IMR-90 (cell line): ENCODE measurements around the gene PTX4. TPM values are rescaled to one million over a fixed set of nuclear protein-coding genes. Genes with fewer than 3 reads are reported as not detected.

Experiments
- ATAC-seq: fragments of 200-7000 bp; cut with Tn5 transposase; 2 replicates; pipeline ENCODE4 v1.9.1; 2020; ENCODE audit warnings: low read depth, mild to moderate bottlenecking, moderate library complexity
- BruUV-seq: library from RNA; stranded (reverse); fragments of 400-500 nt; replicated peaks from 2 replicates; lab custom pipeline; 2021; lab: Mats Ljungman, UMichigan
- CTCF ChIA-PET: fragments of 300-600 bp; formaldehyde crosslinking; extraction: SDS; loops from one replicate; lab custom pipeline; 2021; ENCODE audit warnings: antibody characterized with exemption; lab: Yijun Ruan, JAX
- POLR2A ChIA-PET: fragments of 300-600 bp; sonication (Branson Sonifier 250); formaldehyde crosslinking; loops from one replicate; lab custom pipeline; 2022; ENCODE audit warnings: antibody characterized with exemption; ENCODE audit not compliant: unreplicated experiment; lab: Charles Lee
- DNase-seq: peaks from one replicate; pipeline ENCODE4 v3.0.0; 2013
- H2AFZ ChIP-seq: replicated peaks from 2 replicates; pipeline ENCODE3; 2013; ENCODE audit warnings: low read length, mild to moderate bottlenecking; ENCODE audit not compliant: poor library complexity
- H2AK5ac ChIP-seq: 2 replicates; pipeline ENCODE4 v1.6.1; 2013; ENCODE audit warnings: low read depth, low read length, inconsistent platforms
- H2AK9ac ChIP-seq: replicated peaks from 2 replicates; pipeline ENCODE3; 2013; ENCODE audit warnings: mild to moderate bottlenecking, low read depth, low read length, moderate library complexity; ENCODE audit not compliant: poor library complexity
- H2BK120ac ChIP-seq: 2 replicates; pipeline ENCODE4 v1.6.1; 2013; ENCODE audit warnings: low read depth, low read length, inconsistent platforms
- H2BK15ac ChIP-seq: 3 replicates; pipeline ENCODE4 v1.6.1; 2013; ENCODE audit warnings: low read depth, low read length, inconsistent platforms
- H2BK20ac ChIP-seq: 2 replicates; pipeline ENCODE4 v1.6.1; 2013; ENCODE audit warnings: low read depth, mild to moderate bottlenecking, inconsistent platforms, low read length, moderate library complexity
- H2BK5ac ChIP-seq: 2 replicates; pipeline ENCODE4 v1.6.1; 2013; ENCODE audit warnings: mild to moderate bottlenecking, low read depth, low read length, inconsistent platforms; ENCODE audit not compliant: poor library complexity, severe bottlenecking
- H3K14ac ChIP-seq: replicated peaks from 2 replicates; pipeline ENCODE4 v1.6.1; 2013; ENCODE audit warnings: low read depth, low read length, inconsistent platforms
- H3K18ac ChIP-seq: 2 replicates; pipeline ENCODE4 v1.6.1; 2013; ENCODE audit warnings: low read depth, low read length, control low read depth
- H3K23ac ChIP-seq: 2 replicates; pipeline ENCODE4 v1.6.1; 2013; ENCODE audit warnings: low read depth, low read length, inconsistent platforms
- H3K27ac ChIP-seq: 2 replicates; pipeline ENCODE4 v1.5.1; 2013; ENCODE audit warnings: mild to moderate bottlenecking, control low read depth, low read length; ENCODE audit not compliant: insufficient read depth
- H3K27me3 ChIP-seq: 2 replicates; pipeline ENCODE4 v1.6.1; 2013; ENCODE audit warnings: low read length; ENCODE audit not compliant: control insufficient read depth, insufficient read depth
- H3K36me3 ChIP-seq: 2 replicates; pipeline ENCODE4 v1.6.1; 2013; ENCODE audit warnings: low read length, mixed read lengths; ENCODE audit not compliant: control insufficient read depth, insufficient read depth
- H3K4ac ChIP-seq: 2 replicates; pipeline ENCODE4 v1.6.1; 2013; ENCODE audit warnings: low read depth, low read length, inconsistent platforms
- H3K4me1 ChIP-seq: 2 replicates; pipeline ENCODE4 v1.6.1; 2013; ENCODE audit warnings: low read length, mixed read lengths; ENCODE audit not compliant: control insufficient read depth, insufficient read depth
- H3K4me2 ChIP-seq: 2 replicates; pipeline ENCODE4 v1.6.1; 2013; ENCODE audit warnings: low read depth, mild to moderate bottlenecking, control low read depth, low read length, moderate library complexity
- H3K4me3 ChIP-seq: 2 replicates; pipeline ENCODE4 v1.5.1; 2013; ENCODE audit warnings: low read depth, mild to moderate bottlenecking, control low read depth, low read length, moderate library complexity; ENCODE audit not compliant: insufficient read depth
- H3K56ac ChIP-seq: 2 replicates; pipeline ENCODE4 v1.6.1; 2013; ENCODE audit warnings: low read length, inconsistent platforms; ENCODE audit not compliant: insufficient read depth; ENCODE audit errors: extremely low read depth
- H3K79me1 ChIP-seq, 2 experiments: 2 replicates each; pipeline ENCODE4 v1.6.1; 2013; ENCODE audit warnings: low read length in 2 of 2, inconsistent platforms in 1 of 2, low read depth in 1 of 2
- H3K9ac ChIP-seq: 2 replicates; pipeline ENCODE4 v1.6.1; 2013; ENCODE audit warnings: low read depth, low read length, control low read depth
- H3K9me1 ChIP-seq: 2 replicates; pipeline ENCODE4 v1.6.1; 2013; ENCODE audit warnings: low read length, inconsistent platforms; ENCODE audit not compliant: insufficient read depth
- H3K9me3 ChIP-seq: 2 replicates; pipeline ENCODE4 v1.6.1; 2013; ENCODE audit warnings: low read length; ENCODE audit not compliant: control insufficient read depth, insufficient read depth
- H4K20me1 ChIP-seq: 2 replicates; pipeline ENCODE4 v1.6.1; 2013; ENCODE audit warnings: low read length, inconsistent platforms; ENCODE audit not compliant: insufficient read depth
- H4K5ac ChIP-seq: 2 replicates; pipeline ENCODE4 v1.6.1; 2013; ENCODE audit warnings: mild to moderate bottlenecking, low read depth, low read length, control low read depth
- H4K8ac ChIP-seq, 2 experiments: 2 replicates each; pipeline ENCODE4 v1.6.1; 2013; ENCODE audit warnings: low read depth in 2 of 2, low read length in 2 of 2, control low read depth in 1 of 2, inconsistent platforms in 1 of 2
- H4K91ac ChIP-seq: 2 replicates; pipeline ENCODE4 v1.6.1; 2013; ENCODE audit warnings: low read depth, low read length, inconsistent platforms; ENCODE audit not compliant: insufficient read depth
- BHLHE40 ChIP-seq: fragments of 150-350 bp; IDR thresholded peaks from 2 replicates; pipeline ENCODE4 v1.6.1; 2016; ENCODE audit warnings: mild to moderate bottlenecking, low read depth, low read length
- CHD1 ChIP-seq: IDR thresholded peaks from 2 replicates; pipeline ENCODE4 v1.6.1; 2012; ENCODE audit warnings: low read depth, low read length, improper control_type of control experiment
- CTCF ChIP-seq: conservative IDR thresholded peaks from 2 replicates; pipeline ENCODE4 v1.5.1; 2012; ENCODE audit warnings: mild to moderate bottlenecking, low read depth, low read length, improper control_type of control experiment
- FOS ChIP-seq: fragments of 150-350 bp; IDR thresholded peaks from 2 replicates; pipeline ENCODE4 v1.6.1; 2016; ENCODE audit warnings: low read depth, low read length
- MAFK ChIP-seq: IDR thresholded peaks from 2 replicates; pipeline ENCODE4 v1.6.1; 2012; ENCODE audit warnings: low read depth, low read length, improper control_type of control experiment
- MAZ ChIP-seq: IDR thresholded peaks from 2 replicates; pipeline ENCODE4 v1.6.1; 2012; ENCODE audit warnings: low read depth, mild to moderate bottlenecking, low read length, improper control_type of control experiment, moderate library complexity, borderline replicate concordance
- MXI1 ChIP-seq: IDR thresholded peaks from 2 replicates; pipeline ENCODE4 v1.6.1; 2012; ENCODE audit warnings: low read depth, mild to moderate bottlenecking, low read length, moderate library complexity, borderline replicate concordance
- NFE2L2 ChIP-seq: fragments of 150-350 bp; IDR thresholded peaks from 2 replicates; pipeline ENCODE4 v1.6.1; 2016; ENCODE audit warnings: low read depth, mild to moderate bottlenecking, low read length
- RFX5 ChIP-seq: IDR thresholded peaks from 2 replicates; pipeline ENCODE4 v1.8.0; 2012; ENCODE audit warnings: low read depth, mild to moderate bottlenecking, low read length, moderate library complexity
- SMC3 ChIP-seq: fragments of 150-350 bp; IDR thresholded peaks from 2 replicates; pipeline ENCODE4 v1.6.1; 2016; ENCODE audit warnings: low read depth, mild to moderate bottlenecking, antibody characterized with exemption, low read length, moderate library complexity
- USF2 ChIP-seq: fragments of 150-350 bp; IDR thresholded peaks from 2 replicates; pipeline ENCODE4 v1.6.1; 2017; ENCODE audit warnings: mild to moderate bottlenecking, antibody characterized with exemption, low read length, low read depth
- WGBS, 2 experiments: methylation state at CpG; one replicate each; pipeline versions ENCODE4 v1.1.5 to v1.1.7; 2013; ENCODE audit warnings: missing lambda C conversion rate in 2 of 2; ENCODE audit not compliant: insufficient read length in 1 of 2; ENCODE audit errors: extremely low coverage in 2 of 2; 5-methylcytosine and 5-hydroxymethylcytosine counted together
- dilution Hi-C: fragments of 300-500 bp; cut with HindIII; formaldehyde crosslinking; loops from one replicate; pipeline ENCODE4 v1.14.3; 2018; ENCODE audit warnings: low sequenced_read_pairs; ENCODE audit not compliant: unreplicated experiment
- in situ Hi-C: fragments of 300-500 bp; cut with MboI; formaldehyde crosslinking; loops from 3 replicates; pipeline ENCODE4 v1.14.3; 2019; ENCODE audit warnings: low sequenced_read_pairs, inconsistent platforms, mixed read lengths
- intact Hi-C: fragments of 100-400 bp; cut with micrococcal nuclease; formaldehyde crosslinking; loops from 2 replicates; pipeline ENCODE4 v1.10.0; 2022
- polyA plus RNA-seq, 3 experiments: library from polyadenylated mRNA; depleted of rRNA; stranded (reverse); fragments of >200 nt; gene quantifications; 2 replicates each; pipeline ENCODE4 v1.2.3, GENCODE V29; 2012; ENCODE audit warnings: low replicate concordance in 1 of 3
- total RNA-seq: library from RNA; depleted of rRNA; stranded (reverse); fragments of >200 nt; gene quantifications from 2 replicates; pipeline ENCODE4 v1.2.3, GENCODE V29; 2012

Gene PTX4
- total and polyA plus RNA-seq, 2 of the 4 experiments (the other 2 are of a cell fraction): 0.07 TPM; not detected in 1

- ChIA-PET POLR2A (no interaction called here), CTCF (no interaction called here)
- Histone ChIP-seq H3K9ac (no peak overlapping the region), H2BK20ac (no peak overlapping the region), H2AFZ (no peak overlapping the region), H4K20me1 (no peaks in the 10 kb centered on the region), H3K36me3 (peaks cover 51% of the 10 kb centered on the region), H2BK15ac (no peak overlapping the region), H2BK120ac (no peak overlapping the region), H4K91ac (no peak overlapping the region), H4K8ac (no peak overlapping the region), H3K9me3 (no peaks in the 10 kb centered on the region), H3K23ac (no peak overlapping the region), H3K56ac (no peak overlapping the region), H3K9me1 (no peaks in the 10 kb centered on the region), H2BK5ac (no peak overlapping the region), H3K14ac (no peak overlapping the region), H3K79me1 (no peaks in the 10 kb centered on the region), H3K27ac (no peak overlapping the region), H2AK9ac (no peak overlapping the region), H3K4me2 (no peak overlapping the region), H3K27me3 (no peaks in the 10 kb centered on the region), H3K18ac (no peak overlapping the region), H3K4me1 (no peaks in the 10 kb centered on the region), H3K4ac (no peak overlapping the region), H3K4me3 (no peak overlapping the region), H2AK5ac (no peak overlapping the region), H4K5ac (no peak overlapping the region)
- intact Hi-C loops (no loop called here), dilution Hi-C loops (no loop called here), in situ Hi-C loops (no loop called here)
- ATAC-seq (no peak), DNase-seq (no peak)
- no TSS peak for BruUV-seq
- 95% methylated on average over 14 of the region's 34 CpGs; no CpG with 5 or more reads in 1 of the 2 experiments for WGBS, 2 experiments
- no peak for TF ChIP-seq RFX5
- no peak for TF ChIP-seq NFE2L2
- no peak for TF ChIP-seq CHD1
- no peak for TF ChIP-seq USF2
- no peak for TF ChIP-seq BHLHE40
- no peak for TF ChIP-seq MXI1
- no peak for TF ChIP-seq MAZ
- no peak for TF ChIP-seq MAFK
- TF ChIP-seq SMC3: no peak
- no peak for TF ChIP-seq CTCF
- no peak for TF ChIP-seq FOS
Measured at GRCh38 chr16:1451702-1452392, 36.9 kb downstream of the PTX4 start.
